GM23338 (cell line): ENCODE measurements around the gene CDK13. TPM values are rescaled to one million over a fixed set of nuclear protein-coding genes. Genes with fewer than 3 reads are reported as not detected.

ENCODE experiments used
- ATAC-seq: fragments of 200-7000 bp; cut with Tn5 transposase; 3 replicates; pipeline ENCODE4 v1.9.1; 2020
- DNase-seq: peaks from one replicate; pipeline ENCODE4 v3.0.0-alpha.2; 2015; ENCODE audit warnings: low spot score
- H2AFZ ChIP-seq: fragments of 200-600 bp; sonication (generic); 2 replicates; pipeline ENCODE4 v1.8.0; 2016; ENCODE audit warnings: antibody characterized with exemption, mild to moderate bottlenecking, moderate library complexity
- H3F3A ChIP-seq: fragments of 200-600 bp; sonication (generic); replicated peaks from 2 replicates; pipeline ENCODE4 v1.8.0; 2017; ENCODE audit warnings: antibody characterized with exemption, mixed run types, low read depth
- H3K27ac ChIP-seq: fragments of 200-600 bp; sonication (generic); 2 replicates; pipeline ENCODE4 v1.6.1; 2016; ENCODE audit warnings: low read depth
- H3K27me3 ChIP-seq: fragments of 200-600 bp; sonication (generic); 2 replicates; pipeline ENCODE4 v1.8.0; 2016; ENCODE audit warnings: mild to moderate bottlenecking, mixed run types, moderate library complexity; ENCODE audit not compliant: insufficient read depth
- H3K36me3 ChIP-seq: fragments of 200-600 bp; sonication (generic); 2 replicates; pipeline ENCODE4 v1.8.0; 2016; ENCODE audit warnings: mild to moderate bottlenecking; ENCODE audit not compliant: insufficient read depth
- H3K4me1 ChIP-seq: fragments of 200-600 bp; sonication (generic); 2 replicates; pipeline ENCODE4 v1.8.0; 2016; ENCODE audit warnings: mild to moderate bottlenecking, moderate library complexity; ENCODE audit not compliant: insufficient read depth
- H3K4me2 ChIP-seq: fragments of 200-600 bp; sonication (generic); 2 replicates; pipeline ENCODE4 v1.7.1; 2017; ENCODE audit warnings: mixed run types
- H3K4me3 ChIP-seq: fragments of 200-600 bp; sonication (generic); 2 replicates; pipeline ENCODE4 v1.6.1; 2016; ENCODE audit warnings: mixed run types
- H3K79me2 ChIP-seq: fragments of 200-600 bp; sonication (generic); replicated peaks from 2 replicates; pipeline ENCODE4 v1.8.0; 2017; ENCODE audit warnings: mild to moderate bottlenecking; ENCODE audit not compliant: insufficient read depth
- H3K9me2 ChIP-seq: fragments of 200-600 bp; sonication (generic); 2 replicates; pipeline ENCODE4 v1.8.0; 2017; ENCODE audit not compliant: insufficient read depth
- H4K20me1 ChIP-seq: fragments of 200-600 bp; sonication (generic); replicated peaks from 2 replicates; pipeline ENCODE4 v1.8.0; 2017; ENCODE audit warnings: mild to moderate bottlenecking; ENCODE audit not compliant: insufficient read depth
- H3K27ac Mint-ChIP-seq: 2 replicates; pipeline ENCODE4 v1.8.0; 2020; ENCODE audit warnings: inconsistent platforms, mild to moderate bottlenecking, moderate library complexity, mixed read lengths
- H3K27me3 Mint-ChIP-seq: 3 replicates; pipeline ENCODE4 v1.8.0; 2022; ENCODE audit warnings: low read depth, mild to moderate bottlenecking, moderate library complexity, mixed read lengths, inconsistent platforms; ENCODE audit not compliant: insufficient read depth, poor library complexity
- H3K36me3 Mint-ChIP-seq: 3 replicates; pipeline ENCODE4 v1.8.0; 2021; ENCODE audit warnings: low read depth, mild to moderate bottlenecking, inconsistent platforms, moderate library complexity, mixed read lengths
- H3K4me1 Mint-ChIP-seq: 3 replicates; pipeline ENCODE4 v1.8.0; 2020; ENCODE audit warnings: mild to moderate bottlenecking, inconsistent platforms, mixed read lengths
- H3K4me3 Mint-ChIP-seq: 3 replicates; pipeline ENCODE4 v1.8.0; 2021; ENCODE audit warnings: moderate library complexity, mild to moderate bottlenecking, inconsistent platforms, mixed read lengths
- H3K9me3 Mint-ChIP-seq: 3 replicates; pipeline ENCODE4 v1.8.0; 2020; ENCODE audit warnings: moderate library complexity, mild to moderate bottlenecking, inconsistent platforms, mixed read lengths
- EZH2 ChIP-seq: fragments of 200-600 bp; sonication (generic); IDR thresholded peaks from one replicate; pipeline ENCODE4 v1.8.0; 2017; ENCODE audit warnings: antibody characterized with exemption, mild to moderate bottlenecking, low read depth; ENCODE audit not compliant: unreplicated experiment
- EZH2phosphoT487 ChIP-seq: fragments of 200-600 bp; sonication (generic); IDR thresholded peaks from one replicate; pipeline ENCODE4 v1.8.1; 2018; ENCODE audit warnings: antibody characterized with exemption; ENCODE audit not compliant: unreplicated experiment
- JUNB ChIP-seq: IDR thresholded peaks from one replicate; pipeline ENCODE4 v1.6.1; 2016; ENCODE audit warnings: antibody characterized with exemption; ENCODE audit not compliant: unreplicated experiment
- NANOG ChIP-seq: IDR thresholded peaks from 2 replicates; pipeline ENCODE4 v1.6.1; 2016; ENCODE audit warnings: antibody characterized with exemption, borderline replicate concordance
- POLR2AphosphoS5 ChIP-seq: IDR thresholded peaks from 2 replicates; pipeline ENCODE4 v1.6.1; 2016; ENCODE audit warnings: antibody characterized with exemption, low read depth
- STAT1 ChIP-seq: IDR thresholded peaks from one replicate; pipeline ENCODE4 v1.6.1; 2016; ENCODE audit warnings: antibody characterized with exemption; ENCODE audit not compliant: unreplicated experiment
- ZNF114 ChIP-seq: fragments of 250-450 bp; sonication (Bioruptor Pico); IDR thresholded peaks from 2 replicates; pipeline ENCODE4 v1.5.0; 2020; ENCODE audit warnings: mild to moderate bottlenecking, moderate library complexity
- ZNF331 ChIP-seq: fragments of 250-450 bp; sonication (Bioruptor Pico); IDR thresholded peaks from 2 replicates; pipeline ENCODE4 v1.5.0; 2020; ENCODE audit warnings: low read depth, mild to moderate bottlenecking, moderate library complexity
- polyA plus RNA-seq: library from polyadenylated mRNA; unstranded; fragments of >200 nt; fragmentation: Nextera tagmentation; extraction: Ambion mirVana; gene quantifications from 2 replicates; pipeline ENCODE4 v1.2.1, GENCODE V29; 2016
- total RNA-seq: library from RNA; depleted of rRNA; stranded (reverse); fragments of >200 nt; shearing (Covaris generic); gene quantifications from 2 replicates; pipeline ENCODE4 v1.2.3, GENCODE V29; 2014
- TF ChIP-seq, protein P1 (sequence below), 2 experiments: fragments of 200-600 bp in 1 of 2; sonication (generic) in 1 of 2; conservative IDR thresholded peaks; 2 replicates each; pipeline versions ENCODE4 v1.5.1 to v1.6.1; 2016 to 2017; ENCODE audit warnings: antibody characterized with exemption in 2 of 2, low read depth in 2 of 2, mild to moderate bottlenecking in 2 of 2, moderate library complexity in 1 of 2
- TF ChIP-seq, protein P2 (sequence below): fragments of 250-450 bp; sonication (Bioruptor Pico); IDR thresholded peaks from 2 replicates; pipeline ENCODE4 v1.5.0; 2020; ENCODE audit warnings: mild to moderate bottlenecking, moderate library complexity
- TF ChIP-seq, protein P3 (sequence below): IDR thresholded peaks from one replicate; pipeline ENCODE4 v1.6.1; 2018; ENCODE audit warnings: antibody characterized with exemption; ENCODE audit not compliant: unreplicated experiment

CDK13 gene
- total and polyA plus RNA-seq, 2 experiments from 2014 or later, result 39.4 to 80.2 TPM

DNA sequence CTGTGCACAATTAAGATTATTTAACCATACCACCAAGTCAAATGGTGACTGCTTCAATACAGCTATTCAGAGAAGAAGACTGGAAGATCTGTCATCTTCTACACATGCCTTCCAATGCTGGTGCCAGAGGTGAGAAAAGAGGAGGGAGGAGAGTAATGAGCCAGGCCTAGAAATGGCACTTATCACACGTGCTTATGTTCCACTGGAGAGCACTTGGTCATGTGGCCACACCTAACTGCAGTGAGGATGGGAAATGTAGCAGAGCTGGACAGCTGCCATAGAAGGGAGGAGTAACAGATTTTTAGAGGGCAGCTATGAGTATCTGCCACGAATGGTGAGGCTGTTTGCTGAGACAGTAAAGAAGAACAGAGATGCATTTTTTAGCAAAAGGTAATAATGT lies 107.2 kb downstream of the CDK13 start:
- Histone ChIP-seq H3K4me1 (no peaks in the 10 kb centered on the region), H3K27me3 (no peaks in the 10 kb centered on the region), H2AFZ (no peak overlapping the region), H3K9me2 (no peaks in the 10 kb centered on the region), H3F3A (no peaks in the 10 kb centered on the region), H3K36me3 (peaks cover 3% of the 10 kb centered on the region; the same call in 1 of the 2 replicates), H4K20me1 (no peaks in the 10 kb centered on the region; the same call in 1 of the 2 replicates), H3K27ac (no peak overlapping the region), H3K79me2 (no peaks in the 10 kb centered on the region), H3K4me3 (no peak overlapping the region), H3K4me2 (no peak overlapping the region)
- ATAC-seq, result no peak
- no peak overlapping the region for H3K27ac Mint-ChIP-seq
- no peak overlapping the region for H3K4me3 Mint-ChIP-seq
- H3K4me1 Mint-ChIP-seq, result peaks cover 6% of the 10 kb centered on the region; the same call in 2 of the 3 replicates
- peaks cover 2% of the 10 kb centered on the region; the same call in 2 of the 3 replicates for H3K36me3 Mint-ChIP-seq
- peaks cover 2% of the 10 kb centered on the region for H3K27me3 Mint-ChIP-seq
- DNase-seq, result no peak
- no peaks in the 10 kb centered on the region for H3K9me3 Mint-ChIP-seq
- TF ChIP-seq EZH2 (no peak), ZNF114 (no peak), STAT1 (no peak), ZNF331 (CRISPR knock-in tag) (no peak), EZH2phosphoT487 (no peak), POLR2AphosphoS5 (no peak), JUNB (no peak), NANOG (no peak)
- TF ChIP-seq, protein P1, sequence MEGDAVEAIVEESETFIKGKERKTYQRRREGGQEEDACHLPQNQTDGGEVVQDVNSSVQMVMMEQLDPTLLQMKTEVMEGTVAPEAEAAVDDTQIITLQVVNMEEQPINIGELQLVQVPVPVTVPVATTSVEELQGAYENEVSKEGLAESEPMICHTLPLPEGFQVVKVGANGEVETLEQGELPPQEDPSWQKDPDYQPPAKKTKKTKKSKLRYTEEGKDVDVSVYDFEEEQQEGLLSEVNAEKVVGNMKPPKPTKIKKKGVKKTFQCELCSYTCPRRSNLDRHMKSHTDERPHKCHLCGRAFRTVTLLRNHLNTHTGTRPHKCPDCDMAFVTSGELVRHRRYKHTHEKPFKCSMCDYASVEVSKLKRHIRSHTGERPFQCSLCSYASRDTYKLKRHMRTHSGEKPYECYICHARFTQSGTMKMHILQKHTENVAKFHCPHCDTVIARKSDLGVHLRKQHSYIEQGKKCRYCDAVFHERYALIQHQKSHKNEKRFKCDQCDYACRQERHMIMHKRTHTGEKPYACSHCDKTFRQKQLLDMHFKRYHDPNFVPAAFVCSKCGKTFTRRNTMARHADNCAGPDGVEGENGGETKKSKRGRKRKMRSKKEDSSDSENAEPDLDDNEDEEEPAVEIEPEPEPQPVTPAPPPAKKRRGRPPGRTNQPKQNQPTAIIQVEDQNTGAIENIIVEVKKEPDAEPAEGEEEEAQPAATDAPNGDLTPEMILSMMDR (conservative IDR thresholded peaks at IDR 0.05; ENCODE audit: low read depth in 2 of 2), result no peak
- TF ChIP-seq, protein P2, sequence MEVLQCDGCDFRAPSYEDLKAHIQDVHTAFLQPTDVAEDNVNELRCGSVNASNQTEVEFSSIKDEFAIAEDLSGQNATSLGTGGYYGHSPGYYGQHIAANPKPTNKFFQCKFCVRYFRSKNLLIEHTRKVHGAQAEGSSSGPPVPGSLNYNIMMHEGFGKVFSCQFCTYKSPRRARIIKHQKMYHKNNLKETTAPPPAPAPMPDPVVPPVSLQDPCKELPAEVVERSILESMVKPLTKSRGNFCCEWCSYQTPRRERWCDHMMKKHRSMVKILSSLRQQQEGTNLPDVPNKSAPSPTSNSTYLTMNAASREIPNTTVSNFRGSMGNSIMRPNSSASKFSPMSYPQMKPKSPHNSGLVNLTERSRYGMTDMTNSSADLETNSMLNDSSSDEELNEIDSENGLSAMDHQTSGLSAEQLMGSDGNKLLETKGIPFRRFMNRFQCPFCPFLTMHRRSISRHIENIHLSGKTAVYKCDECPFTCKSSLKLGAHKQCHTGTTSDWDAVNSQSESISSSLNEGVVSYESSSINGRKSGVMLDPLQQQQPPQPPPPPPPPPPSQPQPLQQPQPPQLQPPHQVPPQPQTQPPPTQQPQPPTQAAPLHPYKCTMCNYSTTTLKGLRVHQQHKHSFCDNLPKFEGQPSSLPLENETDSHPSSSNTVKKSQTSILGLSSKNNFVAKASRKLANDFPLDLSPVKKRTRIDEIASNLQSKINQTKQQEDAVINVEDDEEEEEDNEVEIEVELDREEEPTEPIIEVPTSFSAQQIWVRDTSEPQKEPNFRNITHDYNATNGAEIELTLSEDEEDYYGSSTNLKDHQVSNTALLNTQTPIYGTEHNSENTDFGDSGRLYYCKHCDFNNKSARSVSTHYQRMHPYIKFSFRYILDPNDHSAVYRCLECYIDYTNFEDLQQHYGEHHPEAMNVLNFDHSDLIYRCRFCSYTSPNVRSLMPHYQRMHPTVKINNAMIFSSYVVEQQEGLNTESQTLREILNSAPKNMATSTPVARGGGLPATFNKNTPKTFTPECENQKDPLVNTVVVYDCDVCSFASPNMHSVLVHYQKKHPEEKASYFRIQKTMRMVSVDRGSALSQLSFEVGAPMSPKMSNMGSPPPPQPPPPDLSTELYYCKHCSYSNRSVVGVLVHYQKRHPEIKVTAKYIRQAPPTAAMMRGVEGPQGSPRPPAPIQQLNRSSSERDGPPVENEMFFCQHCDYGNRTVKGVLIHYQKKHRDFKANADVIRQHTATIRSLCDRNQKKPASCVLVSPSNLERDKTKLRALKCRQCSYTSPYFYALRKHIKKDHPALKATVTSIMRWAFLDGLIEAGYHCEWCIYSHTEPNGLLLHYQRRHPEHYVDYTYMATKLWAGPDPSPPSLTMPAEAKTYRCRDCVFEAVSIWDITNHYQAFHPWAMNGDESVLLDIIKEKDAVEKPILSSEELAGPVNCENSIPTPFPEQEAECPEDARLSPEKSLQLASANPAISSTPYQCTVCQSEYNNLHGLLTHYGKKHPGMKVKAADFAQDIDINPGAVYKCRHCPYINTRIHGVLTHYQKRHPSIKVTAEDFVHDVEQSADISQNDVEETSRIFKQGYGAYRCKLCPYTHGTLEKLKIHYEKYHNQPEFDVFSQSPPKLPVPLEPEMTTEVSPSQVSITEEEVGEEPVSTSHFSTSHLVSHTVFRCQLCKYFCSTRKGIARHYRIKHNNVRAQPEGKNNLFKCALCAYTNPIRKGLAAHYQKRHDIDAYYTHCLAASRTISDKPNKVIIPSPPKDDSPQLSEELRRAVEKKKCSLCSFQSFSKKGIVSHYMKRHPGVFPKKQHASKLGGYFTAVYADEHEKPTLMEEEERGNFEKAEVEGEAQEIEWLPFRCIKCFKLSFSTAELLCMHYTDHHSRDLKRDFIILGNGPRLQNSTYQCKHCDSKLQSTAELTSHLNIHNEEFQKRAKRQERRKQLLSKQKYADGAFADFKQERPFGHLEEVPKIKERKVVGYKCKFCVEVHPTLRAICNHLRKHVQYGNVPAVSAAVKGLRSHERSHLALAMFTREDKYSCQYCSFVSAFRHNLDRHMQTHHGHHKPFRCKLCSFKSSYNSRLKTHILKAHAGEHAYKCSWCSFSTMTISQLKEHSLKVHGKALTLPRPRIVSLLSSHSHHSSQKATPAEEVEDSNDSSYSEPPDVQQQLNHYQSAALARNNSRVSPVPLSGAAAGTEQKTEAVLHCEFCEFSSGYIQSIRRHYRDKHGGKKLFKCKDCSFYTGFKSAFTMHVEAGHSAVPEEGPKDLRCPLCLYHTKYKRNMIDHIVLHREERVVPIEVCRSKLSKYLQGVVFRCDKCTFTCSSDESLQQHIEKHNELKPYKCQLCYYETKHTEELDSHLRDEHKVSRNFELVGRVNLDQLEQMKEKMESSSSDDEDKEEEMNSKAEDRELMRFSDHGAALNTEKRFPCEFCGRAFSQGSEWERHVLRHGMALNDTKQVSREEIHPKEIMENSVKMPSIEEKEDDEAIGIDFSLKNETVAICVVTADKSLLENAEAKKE (CRISPR knock-in tag), result no peak
- TF ChIP-seq, protein P3, sequence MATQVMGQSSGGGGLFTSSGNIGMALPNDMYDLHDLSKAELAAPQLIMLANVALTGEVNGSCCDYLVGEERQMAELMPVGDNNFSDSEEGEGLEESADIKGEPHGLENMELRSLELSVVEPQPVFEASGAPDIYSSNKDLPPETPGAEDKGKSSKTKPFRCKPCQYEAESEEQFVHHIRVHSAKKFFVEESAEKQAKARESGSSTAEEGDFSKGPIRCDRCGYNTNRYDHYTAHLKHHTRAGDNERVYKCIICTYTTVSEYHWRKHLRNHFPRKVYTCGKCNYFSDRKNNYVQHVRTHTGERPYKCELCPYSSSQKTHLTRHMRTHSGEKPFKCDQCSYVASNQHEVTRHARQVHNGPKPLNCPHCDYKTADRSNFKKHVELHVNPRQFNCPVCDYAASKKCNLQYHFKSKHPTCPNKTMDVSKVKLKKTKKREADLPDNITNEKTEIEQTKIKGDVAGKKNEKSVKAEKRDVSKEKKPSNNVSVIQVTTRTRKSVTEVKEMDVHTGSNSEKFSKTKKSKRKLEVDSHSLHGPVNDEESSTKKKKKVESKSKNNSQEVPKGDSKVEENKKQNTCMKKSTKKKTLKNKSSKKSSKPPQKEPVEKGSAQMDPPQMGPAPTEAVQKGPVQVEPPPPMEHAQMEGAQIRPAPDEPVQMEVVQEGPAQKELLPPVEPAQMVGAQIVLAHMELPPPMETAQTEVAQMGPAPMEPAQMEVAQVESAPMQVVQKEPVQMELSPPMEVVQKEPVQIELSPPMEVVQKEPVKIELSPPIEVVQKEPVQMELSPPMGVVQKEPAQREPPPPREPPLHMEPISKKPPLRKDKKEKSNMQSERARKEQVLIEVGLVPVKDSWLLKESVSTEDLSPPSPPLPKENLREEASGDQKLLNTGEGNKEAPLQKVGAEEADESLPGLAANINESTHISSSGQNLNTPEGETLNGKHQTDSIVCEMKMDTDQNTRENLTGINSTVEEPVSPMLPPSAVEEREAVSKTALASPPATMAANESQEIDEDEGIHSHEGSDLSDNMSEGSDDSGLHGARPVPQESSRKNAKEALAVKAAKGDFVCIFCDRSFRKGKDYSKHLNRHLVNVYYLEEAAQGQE, result no peak
